Peyer's patch (tissue), 4 donors: ENCODE data around the gene SLC12A8.

ENCODE experiments used
- CTCF ChIP-seq, 6 experiments: fragments of 450-650 bp in 4 of 6; fragments of 200-600 bp in 2 of 6; sonication (generic) in 1 of 6; IDR thresholded peaks; one replicate each; pipeline ENCODE4 v1.5.1; 2017 to 2019; ENCODE audit warnings: antibody characterized with exemption in 6 of 6, mild to moderate bottlenecking in 3 of 6, moderate library complexity in 1 of 6
- POLR2A ChIP-seq, 2 donors: fragments of 450-650 bp; IDR thresholded peaks; one replicate each; pipeline ENCODE4 v1.5.1; 2017; ENCODE audit warnings: antibody characterized with exemption in 2 of 2, mild to moderate bottlenecking in 2 of 2, moderate library complexity in 2 of 2

DNA sequence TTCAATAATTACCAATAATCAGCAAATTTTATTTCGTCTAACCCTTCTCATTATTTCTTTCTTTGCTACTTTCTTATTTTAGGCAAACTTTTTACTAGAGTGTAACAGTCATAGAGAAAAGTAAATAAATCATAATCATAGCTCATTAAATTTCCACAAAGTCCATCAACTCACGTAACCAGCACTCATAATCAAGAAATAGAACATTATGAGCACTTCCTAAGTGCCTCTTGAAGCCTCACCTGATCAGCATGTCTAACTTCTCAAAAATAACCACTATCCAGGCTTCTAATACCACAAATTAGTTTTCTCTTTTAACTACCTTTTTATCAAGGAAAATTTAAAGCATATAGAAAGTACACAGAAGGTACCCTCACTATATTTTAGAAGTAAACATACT, 38.4 kb upstream of the SLC12A8 start:
- TF ChIP-seq CTCF (IDR thresholded peaks at IDR 0.05): no peak
- no peak for TF ChIP-seq POLR2A (IDR thresholded peaks at IDR 0.05)
